Fibroblast of skin of right quadriceps (primary cell): Measurements from ENCODE around the gene AIM2.
A peak's percentile ranks its signal among the peaks of the same experiment; 100 is the strongest.

ENCODE experiments used
- DNase-seq: peaks from one replicate; pipeline ENCODE4 v3.0.0-alpha.2; 2013

The AIM2 gene

DNA sequence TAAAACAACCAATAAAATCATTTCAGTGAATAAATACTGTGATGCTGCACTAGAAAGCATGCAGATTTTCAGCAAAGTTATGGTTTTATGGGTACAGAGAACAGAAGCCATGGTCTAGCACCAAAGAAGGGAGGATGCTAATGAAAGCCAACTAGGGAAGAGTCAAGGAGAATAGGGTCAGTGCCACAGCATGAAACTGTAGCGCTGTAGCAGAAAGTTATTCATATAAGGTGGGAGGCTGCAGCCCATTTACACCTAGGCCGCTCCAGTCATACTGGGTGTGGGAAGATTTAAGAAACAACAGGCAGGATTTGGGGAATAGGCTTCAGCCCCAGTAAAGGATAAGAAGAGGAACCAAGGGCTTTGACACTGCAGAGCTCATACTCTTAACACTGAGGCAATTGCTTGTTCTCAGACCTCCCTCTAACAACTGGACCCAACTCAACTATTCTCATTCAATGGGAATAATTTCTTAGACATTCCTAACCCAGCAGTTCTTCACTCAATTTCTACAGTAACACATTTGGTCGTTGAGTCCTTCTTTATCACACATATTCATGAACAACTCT lies 62.5 kb downstream of the AIM2 start:
- no peak for DNase-seq

DNA sequence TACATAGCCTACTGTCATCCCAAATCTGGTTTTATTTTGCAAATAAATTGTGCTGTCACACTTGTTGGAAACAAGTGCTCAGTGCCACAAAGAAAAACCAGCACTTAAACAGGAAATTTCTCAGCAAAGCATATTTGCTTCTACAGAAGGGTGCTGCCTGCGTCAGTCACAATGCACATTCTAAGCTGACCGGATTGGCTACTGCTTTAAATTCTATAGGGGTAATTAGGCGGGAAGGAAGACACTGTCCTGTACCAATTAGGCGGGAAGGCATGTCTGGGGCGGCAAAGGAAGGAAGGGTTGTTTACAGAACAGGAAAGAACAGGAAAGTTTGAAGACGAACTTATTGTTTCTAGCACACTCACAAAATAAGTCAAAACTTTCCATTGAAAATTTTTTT lies 64.1 kb downstream of the AIM2 start:
- peak; percentile 28 for DNase-seq
